Measurements from ENCODE around the gene FLRT3.

DNA sequence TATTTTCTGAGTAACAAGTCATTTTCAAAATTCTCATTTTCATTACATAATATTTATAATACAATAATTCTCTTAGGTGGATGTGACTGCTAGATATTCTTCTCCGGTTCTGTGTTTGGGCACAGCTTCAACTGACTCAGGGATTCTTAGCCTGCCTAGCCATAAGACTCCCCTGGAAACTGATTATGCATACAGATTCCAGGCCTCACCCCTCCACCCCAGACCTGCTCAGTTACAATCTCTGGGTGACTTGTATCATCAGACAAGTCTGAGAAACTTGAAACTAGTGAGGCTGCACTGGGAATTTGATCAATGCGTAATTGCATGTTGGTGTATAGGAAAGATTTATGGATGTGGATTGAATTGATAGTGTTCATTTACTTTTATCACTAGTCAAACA lies 25.4 kb downstream of the FLRT3 start:
- no peak for TF ChIP-seq EZH2 (IDR thresholded peaks at IDR 0.05; ENCODE audit: insufficient read depth, low read length)
- TF ChIP-seq, protein P1, sequence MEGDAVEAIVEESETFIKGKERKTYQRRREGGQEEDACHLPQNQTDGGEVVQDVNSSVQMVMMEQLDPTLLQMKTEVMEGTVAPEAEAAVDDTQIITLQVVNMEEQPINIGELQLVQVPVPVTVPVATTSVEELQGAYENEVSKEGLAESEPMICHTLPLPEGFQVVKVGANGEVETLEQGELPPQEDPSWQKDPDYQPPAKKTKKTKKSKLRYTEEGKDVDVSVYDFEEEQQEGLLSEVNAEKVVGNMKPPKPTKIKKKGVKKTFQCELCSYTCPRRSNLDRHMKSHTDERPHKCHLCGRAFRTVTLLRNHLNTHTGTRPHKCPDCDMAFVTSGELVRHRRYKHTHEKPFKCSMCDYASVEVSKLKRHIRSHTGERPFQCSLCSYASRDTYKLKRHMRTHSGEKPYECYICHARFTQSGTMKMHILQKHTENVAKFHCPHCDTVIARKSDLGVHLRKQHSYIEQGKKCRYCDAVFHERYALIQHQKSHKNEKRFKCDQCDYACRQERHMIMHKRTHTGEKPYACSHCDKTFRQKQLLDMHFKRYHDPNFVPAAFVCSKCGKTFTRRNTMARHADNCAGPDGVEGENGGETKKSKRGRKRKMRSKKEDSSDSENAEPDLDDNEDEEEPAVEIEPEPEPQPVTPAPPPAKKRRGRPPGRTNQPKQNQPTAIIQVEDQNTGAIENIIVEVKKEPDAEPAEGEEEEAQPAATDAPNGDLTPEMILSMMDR (IDR thresholded peaks at IDR 0.05; ENCODE audit: insufficient read depth, low read depth, low read length): no peak
